ENCODE results near the gene IGLL1.

GRCh38 chr22:23537416-23537815, 42.7 kb downstream of the IGLL1 start:
- TF ChIP-seq CTCF (IDR thresholded peaks at IDR 0.05; ENCODE audit: poor library complexity, severe bottlenecking) = no peak
- no peak for TF ChIP-seq EP300 (conservative IDR thresholded peaks at IDR 0.05; ENCODE audit: poor library complexity, severe bottlenecking)
- no peak for TF ChIP-seq RAD21 (conservative IDR thresholded peaks at IDR 0.05)
- no peak for TF ChIP-seq MXI1 (conservative IDR thresholded peaks at IDR 0.05; ENCODE audit: poor library complexity, severe bottlenecking)
